ENCODE results near the gene NTRK2. TPM values are rescaled to one million over a fixed set of nuclear protein-coding genes. Genes with fewer than 3 reads are reported as not detected.

The NTRK2 gene
- total RNA-seq, 6 donors from 2014 or later, result 0.30 to 16.8 (median 2.6) TPM

GRCh38 chr9:84996716-84997115, 327.2 kb downstream of the NTRK2 start:
- ATAC-seq (ENCODE audit: low FRiP score in 2 of 2) (no peak), DNase-seq (no peak)
- H3K27ac ChIP-seq, result no peak overlapping the region
- 87 to 100% methylated on average over 3 of the region's 3 CpGs for WGBS, 2 donors
- TF ChIP-seq EP300 (IDR thresholded peaks at IDR 0.05) (no peak), POLR2AphosphoS5 (IDR thresholded peaks at IDR 0.05) (no peak), POLR2A (IDR thresholded peaks at IDR 0.05) (no peak)
- H3K4me3 ChIP-seq, result no peak overlapping the region
- H3K36me3 ChIP-seq, result no peaks in the 10 kb centered on the region
- peaks cover 0 to 8% (median 0%) of the 10 kb centered on the region in 4 donors for H3K9me3 ChIP-seq
- no peaks in the 10 kb centered on the region for H3K27me3 ChIP-seq
- H3K4me1 ChIP-seq, result no peaks in the 10 kb centered on the region

GRCh38 chr9:84997472-84997871, 327.9 kb downstream of the NTRK2 start:
- no peak overlapping the region for H3K27ac ChIP-seq
- H3K9me3 ChIP-seq, result peaks cover 0 to 8% (median 0%) of the 10 kb centered on the region in 4 donors
- ATAC-seq (ENCODE audit: low FRiP score in 2 of 2) (no peak), DNase-seq (no peak)
- H3K4me3 ChIP-seq, result no peak overlapping the region
- H3K36me3 ChIP-seq, result no peaks in the 10 kb centered on the region
- H3K4me1 ChIP-seq, result no peaks in the 10 kb centered on the region
- TF ChIP-seq CTCF (IDR thresholded peaks at IDR 0.05), result no peak
- TF ChIP-seq POLR2AphosphoS5 (IDR thresholded peaks at IDR 0.05), result no peak
- no peak for TF ChIP-seq EP300 (IDR thresholded peaks at IDR 0.05)
- no peak for TF ChIP-seq POLR2A (IDR thresholded peaks at IDR 0.05)
- 58 to 72% methylated on average over 2 of the region's 2 CpGs for WGBS, 2 donors
- no peaks in the 10 kb centered on the region for H3K27me3 ChIP-seq

GRCh38 chr9:84998639-84999038, 329.1 kb downstream of the NTRK2 start:
- Histone ChIP-seq H3K27ac (no peak overlapping the region), H3K36me3 (no peaks in the 10 kb centered on the region), H3K4me3 (no peak overlapping the region), H3K9me3 (peaks cover 0 to 8% (median 0%) of the 10 kb centered on the region in 4 donors), H3K27me3 (no peaks in the 10 kb centered on the region), H3K4me1 (no peaks in the 10 kb centered on the region)
- ATAC-seq (ENCODE audit: low FRiP score in 2 of 2) (no peak), DNase-seq (no peak)
- TF ChIP-seq POLR2A (IDR thresholded peaks at IDR 0.05), result no peak
- no peak for TF ChIP-seq CTCF (IDR thresholded peaks at IDR 0.05)
- no peak for TF ChIP-seq POLR2AphosphoS5 (IDR thresholded peaks at IDR 0.05)
- TF ChIP-seq EP300 (IDR thresholded peaks at IDR 0.05), result no peak
- 64 to 100% methylated on average over 2 of the region's 2 CpGs for WGBS, 2 donors

- no peaks in the 10 kb centered on the region for H3K27me3 ChIP-seq
- DNase-seq (no peak), ATAC-seq (ENCODE audit: low FRiP score in 2 of 2) (no peak)
- WGBS, 2 donors, result 84 to 92% methylated on average over 7 of the region's 7 CpGs
- H3K4me1 ChIP-seq, result no peaks in the 10 kb centered on the region
- no peak overlapping the region for H3K27ac ChIP-seq
- H3K36me3 ChIP-seq, result no peaks in the 10 kb centered on the region
- H3K4me3 ChIP-seq, result no peak overlapping the region
- no peak for TF ChIP-seq POLR2AphosphoS5 (IDR thresholded peaks at IDR 0.05)
- TF ChIP-seq POLR2A (IDR thresholded peaks at IDR 0.05), result no peak
- no peak for TF ChIP-seq CTCF (IDR thresholded peaks at IDR 0.05)
- TF ChIP-seq EP300 (IDR thresholded peaks at IDR 0.05), result no peak
- peaks cover 0 to 8% (median 0%) of the 10 kb centered on the region in 4 donors for H3K9me3 ChIP-seq
These were observed 330.3 kb downstream of the NTRK2 start for GRCh38 chr9:84999788-85000187.

GRCh38 chr9:85001925-85002324, 332.4 kb downstream of the NTRK2 start:
- no peak overlapping the region for H3K4me3 ChIP-seq
- no peak overlapping the region for H3K27ac ChIP-seq
- H3K9me3 ChIP-seq, result peaks cover 0 to 8% (median 0%) of the 10 kb centered on the region in 4 donors
- no peaks in the 10 kb centered on the region for H3K4me1 ChIP-seq
- ATAC-seq (ENCODE audit: low FRiP score in 2 of 2) (no peak), DNase-seq (no peak)
- H3K27me3 ChIP-seq, result no peaks in the 10 kb centered on the region
- no peaks in the 10 kb centered on the region for H3K36me3 ChIP-seq
- TF ChIP-seq EP300 (IDR thresholded peaks at IDR 0.05) (no peak), POLR2A (IDR thresholded peaks at IDR 0.05) (no peak), CTCF (IDR thresholded peaks at IDR 0.05) (no peak), POLR2AphosphoS5 (IDR thresholded peaks at IDR 0.05) (no peak)
- WGBS, 2 donors, result 86 to 90% methylated on average over 1 of the region's 1 CpG

All from upper lobe of left lung (tissue), 6 donors.